NCI-H69 (cell line): ENCODE measurements around the gene HIRA.

Experiments used
- DNase-seq: peaks from one replicate; lab custom pipeline; 2025; lab: John Stamatoyannopoulos, UW

HIRA gene

GRCh38 chr22:19431649-19432132 lies at the start of gene HIRA:
TSS of gene HIRA (minus strand) at chr22:19431733. CDS start at chr22:19431476, 257 bp downstream.
- peak; percentile 90 for DNase-seq

GRCh38 chr22:19480789-19481188 lies 49.3 kb upstream of the HIRA start:
- DNase-seq, result no peak

GRCh38 chr22:19480173-19480568 lies 48.6 kb upstream of the HIRA start:
- DNase-seq, result peak; percentile 56

GRCh38 chr22:19479355-19480172 lies 48.0 kb upstream of the HIRA start, which contains the start of gene CDC45:
TSS of gene CDC45 (plus strand) at chr22:19479920. CDS start at chr22:19479969, 49 bp downstream.
- peak; percentile 99 for DNase-seq

- DNase-seq, result peak; percentile 93
Observed at GRCh38 chr22:19478901-19479354, 47.4 kb upstream of the HIRA start, which contains the start of gene UFD1. TSS of gene UFD1 (minus strand) at chr22:19479193. CDS start at chr22:19479085, 108 bp downstream.

- peak; percentile 57 for DNase-seq
Observed at GRCh38 chr22:19478045-19478900, 46.7 kb upstream of the HIRA start.

- peak; percentile 31 for DNase-seq
Observed at GRCh38 chr22:19477321-19478044, 46.0 kb upstream of the HIRA start.

- no peak for DNase-seq
Observed at GRCh38 chr22:19476023-19476422, 44.5 kb upstream of the HIRA start.

- DNase-seq, result no peak
Observed at GRCh38 chr22:19473578-19473977, 42.0 kb upstream of the HIRA start.

- no peak for DNase-seq
Observed at GRCh38 chr22:19472233-19472632, 40.7 kb upstream of the HIRA start.

GRCh38 chr22:19471572-19471971 lies 40.0 kb upstream of the HIRA start:
- no peak for DNase-seq

- no peak for DNase-seq
Observed at GRCh38 chr22:19470010-19470409, 38.5 kb upstream of the HIRA start.

- no peak for DNase-seq
Observed at GRCh38 chr22:19469421-19469820, 37.9 kb upstream of the HIRA start.

- DNase-seq, result no peak
Observed at GRCh38 chr22:19467912-19468311, 36.4 kb upstream of the HIRA start.

GRCh38 chr22:19466848-19467752 lies 35.6 kb upstream of the HIRA start:
- DNase-seq, result no peak

- peak; percentile 22 for DNase-seq
Observed at GRCh38 chr22:19466126-19466716, 34.7 kb upstream of the HIRA start.

- no peak for DNase-seq
Observed at GRCh38 chr22:19464975-19465374, 33.4 kb upstream of the HIRA start.

GRCh38 chr22:19464546-19464945 lies 33.0 kb upstream of the HIRA start:
- no peak for DNase-seq

GRCh38 chr22:19463491-19464469 lies 32.2 kb upstream of the HIRA start:
- no peak for DNase-seq
